ENCODE data around the gene GPR108.

Gene GPR108

GRCh38 chr19:6721138-6721474 lies 16.3 kb downstream of the GPR108 start:
- POLR2A ChIA-PET, result interaction anchor here (0.6 to 1.0 kb wide), 2 partner anchors 17 to 80 kb away, joined by 3 read pairs; partner anchors contain the start of gene GPR108

GRCh38 chr19:6720369-6721137 lies 16.8 kb downstream of the GPR108 start, which contains the start of gene C3:
TSS of gene C3 (minus strand) at chr19:6720650. CDS start at chr19:6720589, 61 bp downstream.
- DNase-seq, result peak in 2 of 3 donors; percentile 55 to 61
- Histone ChIP-seq H3K4me1 (ENCODE audit: control extremely low read depth in 1 of 4, control insufficient read depth in 4 of 4, insufficient read depth in 4 of 4, low read length in 3 of 4) (peaks cover 0 to 56% (median 43%) of the 10 kb centered on the region in 4 experiments), H3K36me3 (ENCODE audit: control insufficient read depth in 4 of 4, insufficient read depth in 4 of 4, low read length in 3 of 4) (no peaks in the 10 kb centered on the region), H3K27ac (ENCODE audit: insufficient read depth in 1 of 2, low read depth in 1 of 2, low read length in 2 of 2, poor library complexity in 1 of 2, severe bottlenecking in 2 of 2) (peak within 1 kb of the TSS in 1 of 2 experiments; percentile 14), H3K9me3 (ENCODE audit: control extremely low read depth in 1 of 5, control insufficient read depth in 4 of 5, insufficient read depth in 2 of 5, low read depth in 1 of 5, low read length in 4 of 5) (no peaks in the 10 kb centered on the region), H3K27me3 (replicated peaks in 2 of 5; ENCODE audit: control insufficient read depth in 4 of 5, insufficient read depth in 5 of 5, low read length in 4 of 5) (no peaks in the 10 kb centered on the region), H3K4me3 (ENCODE audit: control insufficient read depth in 1 of 7, extremely low read depth in 1 of 7, insufficient read depth in 4 of 7, low read depth in 2 of 7, low read length in 6 of 7) (peak within 1 kb of the TSS in 1 of 7 experiments; percentile 28)
- WGBS (ENCODE audit: insufficient coverage), result 100% methylated on average over 1 of the region's 4 CpGs
- ChIA-PET CTCF (interaction anchor here (1.1 kb wide), 1 partner anchor 87 kb away, joined by 3 read pairs; no protein-coding TSS in a partner anchor), POLR2A (interaction anchor here (1.0 kb wide), 1 partner anchor 17 kb away, joined by 3 read pairs; the partner anchor contains the start of gene GPR108)

More at GRCh38 chr19:6721138-6721474, 16.3 kb downstream of the GPR108 start:
- H3K27ac ChIP-seq (ENCODE audit: insufficient read depth in 1 of 2, low read depth in 1 of 2, low read length in 2 of 2, poor library complexity in 1 of 2, severe bottlenecking in 2 of 2), result no peak overlapping the region
- H3K4me1 ChIP-seq (ENCODE audit: control extremely low read depth in 1 of 4, control insufficient read depth in 4 of 4, insufficient read depth in 4 of 4, low read length in 3 of 4), result peaks cover 0 to 59% (median 43%) of the 10 kb centered on the region in 4 experiments
- no peak overlapping the region for H3K4me3 ChIP-seq (ENCODE audit: control insufficient read depth in 1 of 7, extremely low read depth in 1 of 7, insufficient read depth in 4 of 7, low read depth in 2 of 7, low read length in 6 of 7)
- CTCF ChIA-PET, result interaction anchor here (1.1 kb wide), 1 partner anchor 88 kb away, joined by 3 read pairs; no protein-coding TSS in a partner anchor
- no peaks in the 10 kb centered on the region for H3K27me3 ChIP-seq (replicated peaks in 2 of 5; ENCODE audit: control insufficient read depth in 4 of 5, insufficient read depth in 5 of 5, low read length in 4 of 5)
- no peaks in the 10 kb centered on the region for H3K9me3 ChIP-seq (ENCODE audit: control extremely low read depth in 1 of 5, control insufficient read depth in 4 of 5, insufficient read depth in 2 of 5, low read depth in 1 of 5, low read length in 4 of 5)
- no peaks in the 10 kb centered on the region for H3K36me3 ChIP-seq (ENCODE audit: control insufficient read depth in 4 of 4, insufficient read depth in 4 of 4, low read length in 3 of 4)
- no peak for DNase-seq

GRCh38 chr19:6719992-6720368 lies 17.4 kb downstream of the GPR108 start:
- H3K36me3 ChIP-seq (ENCODE audit: control insufficient read depth in 4 of 4, insufficient read depth in 4 of 4, low read length in 3 of 4), result no peaks in the 10 kb centered on the region
- 100% methylated on average over 3 of the region's 3 CpGs for WGBS (ENCODE audit: insufficient coverage)
- H3K4me3 ChIP-seq (ENCODE audit: control insufficient read depth in 1 of 7, extremely low read depth in 1 of 7, insufficient read depth in 4 of 7, low read depth in 2 of 7, low read length in 6 of 7), result no peak overlapping the region
- ChIA-PET CTCF (interaction anchor here (1.1 kb wide), 1 partner anchor 87 kb away, joined by 3 read pairs; no protein-coding TSS in a partner anchor), POLR2A (interaction anchor here (1.0 kb wide), 1 partner anchor 18 kb away, joined by 3 read pairs; the partner anchor contains the start of gene GPR108)
- H3K27me3 ChIP-seq (replicated peaks in 2 of 5; ENCODE audit: control insufficient read depth in 4 of 5, insufficient read depth in 5 of 5, low read length in 4 of 5), result no peaks in the 10 kb centered on the region
- H3K27ac ChIP-seq (ENCODE audit: insufficient read depth in 1 of 2, low read depth in 1 of 2, low read length in 2 of 2, poor library complexity in 1 of 2, severe bottlenecking in 2 of 2), result no peak overlapping the region
- no peak for DNase-seq
- H3K9me3 ChIP-seq (ENCODE audit: control extremely low read depth in 1 of 5, control insufficient read depth in 4 of 5, insufficient read depth in 2 of 5, low read depth in 1 of 5, low read length in 4 of 5), result no peaks in the 10 kb centered on the region
- H3K4me1 ChIP-seq (ENCODE audit: control extremely low read depth in 1 of 4, control insufficient read depth in 4 of 4, insufficient read depth in 4 of 4, low read length in 3 of 4), result peaks cover 0 to 50% (median 40%) of the 10 kb centered on the region in 4 experiments

- Histone ChIP-seq H3K4me3 (ENCODE audit: control insufficient read depth in 1 of 7, extremely low read depth in 1 of 7, insufficient read depth in 4 of 7, low read depth in 2 of 7, low read length in 6 of 7) (no peak overlapping the region), H3K4me1 (ENCODE audit: control extremely low read depth in 1 of 4, control insufficient read depth in 4 of 4, insufficient read depth in 4 of 4, low read length in 3 of 4) (peaks cover 0 to 45% (median 36%) of the 10 kb centered on the region in 4 experiments), H3K36me3 (ENCODE audit: control insufficient read depth in 4 of 4, insufficient read depth in 4 of 4, low read length in 3 of 4) (no peaks in the 10 kb centered on the region), H3K27me3 (replicated peaks in 2 of 5; ENCODE audit: control insufficient read depth in 4 of 5, insufficient read depth in 5 of 5, low read length in 4 of 5) (no peaks in the 10 kb centered on the region), H3K9me3 (ENCODE audit: control extremely low read depth in 1 of 5, control insufficient read depth in 4 of 5, insufficient read depth in 2 of 5, low read depth in 1 of 5, low read length in 4 of 5) (no peaks in the 10 kb centered on the region), H3K27ac (ENCODE audit: insufficient read depth in 1 of 2, low read depth in 1 of 2, low read length in 2 of 2, poor library complexity in 1 of 2, severe bottlenecking in 2 of 2) (no peak overlapping the region)
- no peak for DNase-seq
- ChIA-PET CTCF (no interaction called here), POLR2A (no interaction called here)
- 97% methylated on average over 5 of the region's 6 CpGs for WGBS (ENCODE audit: insufficient coverage)
Measured at GRCh38 chr19:6719540-6719861, 17.9 kb downstream of the GPR108 start.

- Histone ChIP-seq H3K9me3 (ENCODE audit: control extremely low read depth in 1 of 5, control insufficient read depth in 4 of 5, insufficient read depth in 2 of 5, low read depth in 1 of 5, low read length in 4 of 5) (no peaks in the 10 kb centered on the region), H3K36me3 (ENCODE audit: control insufficient read depth in 4 of 4, insufficient read depth in 4 of 4, low read length in 3 of 4) (no peaks in the 10 kb centered on the region), H3K4me1 (ENCODE audit: control extremely low read depth in 1 of 4, control insufficient read depth in 4 of 4, insufficient read depth in 4 of 4, low read length in 3 of 4) (peaks cover 0 to 40% (median 31%) of the 10 kb centered on the region in 4 experiments), H3K27me3 (replicated peaks in 2 of 5; ENCODE audit: control insufficient read depth in 4 of 5, insufficient read depth in 5 of 5, low read length in 4 of 5) (no peaks in the 10 kb centered on the region), H3K4me3 (ENCODE audit: control insufficient read depth in 1 of 7, extremely low read depth in 1 of 7, insufficient read depth in 4 of 7, low read depth in 2 of 7, low read length in 6 of 7) (no peak overlapping the region), H3K27ac (ENCODE audit: insufficient read depth in 1 of 2, low read depth in 1 of 2, low read length in 2 of 2, poor library complexity in 1 of 2, severe bottlenecking in 2 of 2) (no peak overlapping the region)
- WGBS (ENCODE audit: insufficient coverage), result 91% methylated on average over 20 of the region's 21 CpGs
- CTCF ChIA-PET, result no interaction called here
- POLR2A ChIA-PET, result no interaction called here
- peak; percentile 74 to 78 (median 76) for DNase-seq
Measured at GRCh38 chr19:6718741-6719539, 18.4 kb downstream of the GPR108 start.

GRCh38 chr19:6718111-6718740 lies 19.2 kb downstream of the GPR108 start:
- H3K4me3 ChIP-seq (ENCODE audit: control insufficient read depth in 1 of 7, extremely low read depth in 1 of 7, insufficient read depth in 4 of 7, low read depth in 2 of 7, low read length in 6 of 7), result no peak overlapping the region
- POLR2A ChIA-PET, result no interaction called here

More at GRCh38 chr19:6718111-6718740, 19.2 kb downstream of the GPR108 start:
- Histone ChIP-seq H3K27ac (ENCODE audit: insufficient read depth in 1 of 2, low read depth in 1 of 2, low read length in 2 of 2, poor library complexity in 1 of 2, severe bottlenecking in 2 of 2) (no peak overlapping the region), H3K4me1 (ENCODE audit: control extremely low read depth in 1 of 4, control insufficient read depth in 4 of 4, insufficient read depth in 4 of 4, low read length in 3 of 4) (peaks cover 0 to 33% (median 24%) of the 10 kb centered on the region in 4 experiments), H3K27me3 (replicated peaks in 2 of 5; ENCODE audit: control insufficient read depth in 4 of 5, insufficient read depth in 5 of 5, low read length in 4 of 5) (no peaks in the 10 kb centered on the region), H3K9me3 (ENCODE audit: control extremely low read depth in 1 of 5, control insufficient read depth in 4 of 5, insufficient read depth in 2 of 5, low read depth in 1 of 5, low read length in 4 of 5) (no peaks in the 10 kb centered on the region), H3K36me3 (ENCODE audit: control insufficient read depth in 4 of 4, insufficient read depth in 4 of 4, low read length in 3 of 4) (no peaks in the 10 kb centered on the region)
- DNase-seq, result no peak
- WGBS (ENCODE audit: insufficient coverage), result 83% methylated on average over 12 of the region's 23 CpGs
- CTCF ChIA-PET, result no interaction called here
